Measurements from ENCODE around the gene SSNA1.
"Not testable (repeated sequence)": the region's sequence is repeated elsewhere in the genome, so short reads cannot be mapped to it uniquely, and the experiment has no call there.

SSNA1 gene

GRCh38 chr9:137237759-137238726 is 49.6 kb downstream of the SSNA1 start:
- no peak for DNase-seq (ENCODE audit: low read depth)
- no peak overlapping the region for H3K4me3 ChIP-seq (ENCODE audit: control insufficient read depth, low read depth, low read length)
- TF ChIP-seq, protein P1, sequence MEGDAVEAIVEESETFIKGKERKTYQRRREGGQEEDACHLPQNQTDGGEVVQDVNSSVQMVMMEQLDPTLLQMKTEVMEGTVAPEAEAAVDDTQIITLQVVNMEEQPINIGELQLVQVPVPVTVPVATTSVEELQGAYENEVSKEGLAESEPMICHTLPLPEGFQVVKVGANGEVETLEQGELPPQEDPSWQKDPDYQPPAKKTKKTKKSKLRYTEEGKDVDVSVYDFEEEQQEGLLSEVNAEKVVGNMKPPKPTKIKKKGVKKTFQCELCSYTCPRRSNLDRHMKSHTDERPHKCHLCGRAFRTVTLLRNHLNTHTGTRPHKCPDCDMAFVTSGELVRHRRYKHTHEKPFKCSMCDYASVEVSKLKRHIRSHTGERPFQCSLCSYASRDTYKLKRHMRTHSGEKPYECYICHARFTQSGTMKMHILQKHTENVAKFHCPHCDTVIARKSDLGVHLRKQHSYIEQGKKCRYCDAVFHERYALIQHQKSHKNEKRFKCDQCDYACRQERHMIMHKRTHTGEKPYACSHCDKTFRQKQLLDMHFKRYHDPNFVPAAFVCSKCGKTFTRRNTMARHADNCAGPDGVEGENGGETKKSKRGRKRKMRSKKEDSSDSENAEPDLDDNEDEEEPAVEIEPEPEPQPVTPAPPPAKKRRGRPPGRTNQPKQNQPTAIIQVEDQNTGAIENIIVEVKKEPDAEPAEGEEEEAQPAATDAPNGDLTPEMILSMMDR (conservative IDR thresholded peaks at IDR 0.05; ENCODE audit: control insufficient read depth, insufficient read depth, low read depth, low read length): no peak

- peak overlapping the region; percentile 62 for H3K4me3 ChIP-seq (ENCODE audit: control insufficient read depth, low read depth, low read length)
- DNase-seq (ENCODE audit: low read depth): not testable (repeated sequence)
Observed at GRCh38 chr9:137239541-137240200, 51.2 kb downstream of the SSNA1 start.

Measured in fibroblast of mammary gland (primary cell).